ENCODE measurements around the gene SHMT2. TPM values are rescaled to one million over a fixed set of nuclear protein-coding genes. Genes with fewer than 3 reads are reported as not detected.

Gene SHMT2
- total RNA-seq, 2 donors from 2014 or later = 76.7 to 134 TPM

DNA sequence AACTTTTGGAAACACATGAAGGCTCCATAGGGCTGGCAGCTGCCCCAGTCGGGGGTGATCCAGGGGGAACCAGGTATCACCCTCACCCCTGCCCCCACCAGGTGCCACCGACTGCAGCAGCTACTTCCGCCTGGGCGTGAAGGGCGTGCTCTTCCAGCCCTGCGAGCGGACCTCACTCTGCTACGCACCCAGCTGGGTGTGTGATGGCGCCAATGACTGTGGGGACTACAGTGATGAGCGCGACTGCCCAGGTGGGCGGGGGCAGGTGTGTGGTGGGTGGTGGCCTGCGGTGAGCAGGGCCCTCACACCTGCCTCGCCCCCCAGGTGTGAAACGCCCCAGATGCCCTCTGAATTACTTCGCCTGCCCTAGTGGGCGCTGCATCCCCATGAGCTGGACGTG lies 35.3 kb upstream of the SHMT2 start:
- Histone ChIP-seq H3K9ac (ENCODE audit: extremely low read depth, low read length, poor library complexity, severe bottlenecking) (no peak overlapping the region), H3K9me3 (ENCODE audit: control insufficient read depth, low read length) (no peaks in the 10 kb centered on the region), H3K4me1 (ENCODE audit: control insufficient read depth, insufficient read depth, low read length) (no peaks in the 10 kb centered on the region), H3K27ac (ENCODE audit: low read depth, low read length) (no peak overlapping the region), H3K27me3 (ENCODE audit: control insufficient read depth, insufficient read depth, low read length, poor library complexity, severe bottlenecking) (no peaks in the 10 kb centered on the region), H3K36me3 (ENCODE audit: control insufficient read depth, insufficient read depth, low read length) (peaks cover 43% of the 10 kb centered on the region), H3K4me3 (ENCODE audit: low read length) (no peak overlapping the region)
- WGBS, 2 experiments (ENCODE audit: insufficient coverage in 1 of 2, insufficient read length in 1 of 2) = 94 to 95% methylated on average over 11 to 18 of the region's 18 CpGs
- no peak overlapping the region for H3K27ac Mint-ChIP-seq
- no peak for DNase-seq
- H3K36me3 Mint-ChIP-seq (ENCODE audit: low read depth) = peaks cover 73% of the 10 kb centered on the region
- no peak overlapping the region for H3K4me3 Mint-ChIP-seq
- TF ChIP-seq, protein P1, sequence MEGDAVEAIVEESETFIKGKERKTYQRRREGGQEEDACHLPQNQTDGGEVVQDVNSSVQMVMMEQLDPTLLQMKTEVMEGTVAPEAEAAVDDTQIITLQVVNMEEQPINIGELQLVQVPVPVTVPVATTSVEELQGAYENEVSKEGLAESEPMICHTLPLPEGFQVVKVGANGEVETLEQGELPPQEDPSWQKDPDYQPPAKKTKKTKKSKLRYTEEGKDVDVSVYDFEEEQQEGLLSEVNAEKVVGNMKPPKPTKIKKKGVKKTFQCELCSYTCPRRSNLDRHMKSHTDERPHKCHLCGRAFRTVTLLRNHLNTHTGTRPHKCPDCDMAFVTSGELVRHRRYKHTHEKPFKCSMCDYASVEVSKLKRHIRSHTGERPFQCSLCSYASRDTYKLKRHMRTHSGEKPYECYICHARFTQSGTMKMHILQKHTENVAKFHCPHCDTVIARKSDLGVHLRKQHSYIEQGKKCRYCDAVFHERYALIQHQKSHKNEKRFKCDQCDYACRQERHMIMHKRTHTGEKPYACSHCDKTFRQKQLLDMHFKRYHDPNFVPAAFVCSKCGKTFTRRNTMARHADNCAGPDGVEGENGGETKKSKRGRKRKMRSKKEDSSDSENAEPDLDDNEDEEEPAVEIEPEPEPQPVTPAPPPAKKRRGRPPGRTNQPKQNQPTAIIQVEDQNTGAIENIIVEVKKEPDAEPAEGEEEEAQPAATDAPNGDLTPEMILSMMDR (conservative IDR thresholded peaks at IDR 0.05) = no peak
- no peaks in the 10 kb centered on the region for H3K9me3 Mint-ChIP-seq
- H3K4me1 Mint-ChIP-seq = no peaks in the 10 kb centered on the region
- H3K27me3 Mint-ChIP-seq (ENCODE audit: insufficient read depth) = no peaks in the 10 kb centered on the region

DNA sequence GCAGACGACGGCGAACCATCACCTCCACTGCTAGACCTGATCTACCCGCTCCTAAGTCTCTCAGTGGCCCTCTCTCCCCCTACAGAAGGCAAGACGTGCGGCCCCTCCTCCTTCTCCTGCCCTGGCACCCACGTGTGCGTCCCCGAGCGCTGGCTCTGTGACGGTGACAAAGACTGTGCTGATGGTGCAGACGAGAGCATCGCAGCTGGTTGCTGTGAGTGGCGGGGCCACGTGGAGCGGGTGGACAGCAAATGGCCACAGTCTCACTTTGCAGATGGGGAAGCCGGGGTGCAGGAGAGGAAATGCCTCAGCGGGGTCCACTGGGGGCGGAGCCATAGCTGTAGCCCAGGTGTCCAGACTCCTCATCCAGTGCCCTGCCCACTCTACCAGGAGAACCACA lies 34.3 kb upstream of the SHMT2 start:
- 92 to 97% methylated on average over 12 to 19 of the region's 19 CpGs for WGBS, 2 experiments (ENCODE audit: insufficient coverage in 1 of 2, insufficient read length in 1 of 2)
- H3K27me3 ChIP-seq (ENCODE audit: control insufficient read depth, insufficient read depth, low read length, poor library complexity, severe bottlenecking) = no peaks in the 10 kb centered on the region
- H3K36me3 ChIP-seq (ENCODE audit: control insufficient read depth, insufficient read depth, low read length) = peaks cover 47% of the 10 kb centered on the region
- DNase-seq = no peak
- no peak overlapping the region for H3K9ac ChIP-seq (ENCODE audit: extremely low read depth, low read length, poor library complexity, severe bottlenecking)
- H3K9me3 Mint-ChIP-seq = no peaks in the 10 kb centered on the region
- no peak overlapping the region for H3K27ac Mint-ChIP-seq
- no peaks in the 10 kb centered on the region for H3K27me3 Mint-ChIP-seq (ENCODE audit: insufficient read depth)
- H3K27ac ChIP-seq (ENCODE audit: low read depth, low read length) = no peak overlapping the region
- H3K4me1 Mint-ChIP-seq = no peaks in the 10 kb centered on the region
- H3K4me1 ChIP-seq (ENCODE audit: control insufficient read depth, insufficient read depth, low read length) = no peaks in the 10 kb centered on the region
- TF ChIP-seq, protein P1 (conservative IDR thresholded peaks at IDR 0.05) = no peak
- H3K4me3 Mint-ChIP-seq = no peak overlapping the region
- peaks cover 71% of the 10 kb centered on the region for H3K36me3 Mint-ChIP-seq (ENCODE audit: low read depth)
- no peaks in the 10 kb centered on the region for H3K9me3 ChIP-seq (ENCODE audit: control insufficient read depth, low read length)
- no peak overlapping the region for H3K4me3 ChIP-seq (ENCODE audit: low read length)

DNA sequence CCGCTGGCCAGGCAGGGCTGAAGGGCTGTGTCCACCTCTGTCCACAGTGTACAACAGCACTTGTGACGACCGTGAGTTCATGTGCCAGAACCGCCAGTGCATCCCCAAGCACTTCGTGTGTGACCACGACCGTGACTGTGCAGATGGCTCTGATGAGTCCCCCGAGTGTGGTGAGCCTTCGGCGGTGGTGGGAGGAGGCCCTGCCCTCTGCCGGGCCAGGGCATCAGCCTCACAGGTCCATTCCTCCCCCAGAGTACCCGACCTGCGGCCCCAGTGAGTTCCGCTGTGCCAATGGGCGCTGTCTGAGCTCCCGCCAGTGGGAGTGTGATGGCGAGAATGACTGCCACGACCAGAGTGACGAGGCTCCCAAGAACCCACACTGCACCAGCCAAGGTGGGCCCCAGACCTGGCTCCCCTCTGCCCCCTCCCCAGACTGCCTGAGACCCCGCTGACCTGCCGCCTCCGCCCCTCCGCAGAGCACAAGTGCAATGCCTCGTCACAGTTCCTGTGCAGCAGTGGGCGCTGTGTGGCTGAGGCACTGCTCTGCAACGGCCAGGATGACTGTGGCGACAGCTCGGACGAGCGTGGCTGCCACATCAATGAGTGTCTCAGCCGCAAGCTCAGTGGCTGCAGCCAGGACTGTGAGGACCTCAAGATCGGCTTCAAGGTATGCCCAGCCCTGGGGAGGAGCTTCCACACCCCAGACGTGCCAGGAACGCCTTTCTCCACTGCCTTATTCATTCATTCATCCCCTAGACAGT lies 33.7 kb upstream of the SHMT2 start:
- peaks cover 71% of the 10 kb centered on the region for H3K36me3 Mint-ChIP-seq (ENCODE audit: low read depth)
- no peak overlapping the region for H3K4me3 Mint-ChIP-seq
- TF ChIP-seq, protein P1 (conservative IDR thresholded peaks at IDR 0.05) = no peak
- Histone ChIP-seq H3K9ac (ENCODE audit: extremely low read depth, low read length, poor library complexity, severe bottlenecking) (no peak overlapping the region), H3K27ac (ENCODE audit: low read depth, low read length) (no peak overlapping the region), H3K9me3 (ENCODE audit: control insufficient read depth, low read length) (no peaks in the 10 kb centered on the region), H3K4me3 (ENCODE audit: low read length) (no peak overlapping the region), H3K36me3 (ENCODE audit: control insufficient read depth, insufficient read depth, low read length) (peaks cover 47% of the 10 kb centered on the region), H3K27me3 (ENCODE audit: control insufficient read depth, insufficient read depth, low read length, poor library complexity, severe bottlenecking) (no peaks in the 10 kb centered on the region), H3K4me1 (ENCODE audit: control insufficient read depth, insufficient read depth, low read length) (no peaks in the 10 kb centered on the region)
- no peaks in the 10 kb centered on the region for H3K27me3 Mint-ChIP-seq (ENCODE audit: insufficient read depth)
- H3K9me3 Mint-ChIP-seq = no peaks in the 10 kb centered on the region
- no peak for DNase-seq
- WGBS, 2 experiments (ENCODE audit: insufficient coverage in 1 of 2, insufficient read length in 1 of 2) = 91 to 92% methylated on average over 25 to 34 of the region's 34 CpGs
- H3K4me1 Mint-ChIP-seq = no peaks in the 10 kb centered on the region
- no peak overlapping the region for H3K27ac Mint-ChIP-seq

Data from endodermal cell (in vitro differentiated cells).